Esophagus muscularis mucosa (tissue), 4 donors: ENCODE results near the gene PTMA. TPM values are rescaled to one million over a fixed set of nuclear protein-coding genes. Genes with fewer than 3 reads are reported as not detected.
A peak's percentile ranks its signal among the peaks of the same experiment; 100 is the strongest.

Source experiments
- DNase-seq: peaks from one replicate; pipeline ENCODE4 v3.0.0-alpha.2; 2017; ENCODE audit errors: extremely low spot score
- H3K27ac ChIP-seq, 4 donors: fragments of 200-600 bp; sonication (generic); replicated peaks in 1 of 4; 1 replicate in 3 of 4; 2 replicates in 1 of 4; pipeline ENCODE4 v1.5.1; 2016 to 2019; ENCODE audit warnings: mild to moderate bottlenecking in 1 of 4
- H3K27me3 ChIP-seq, 4 donors: fragments of 200-600 bp; sonication (generic); one replicate each; pipeline versions ENCODE4 v1.5.1 to v1.6.0; 2016 to 2019
- H3K36me3 ChIP-seq, 4 donors: fragments of 200-600 bp; sonication (generic); one replicate each; pipeline ENCODE4 v1.5.1; 2016 to 2019
- H3K4me1 ChIP-seq, 4 donors: fragments of 200-600 bp; sonication (generic); one replicate each; pipeline ENCODE4 v1.5.1; 2016 to 2019
- H3K4me3 ChIP-seq, 4 donors: fragments of 200-600 bp; sonication (generic); 1 replicate in 2 of 4; 2 replicates in 2 of 4; pipeline ENCODE4 v1.5.1; 2016 to 2019; ENCODE audit warnings: mild to moderate bottlenecking in 4 of 4, moderate library complexity in 1 of 4
- H3K9me3 ChIP-seq, 4 donors: fragments of 200-600 bp; sonication (generic); 1 replicate in 3 of 4; 2 replicates in 1 of 4; pipeline ENCODE4 v1.5.1; 2016 to 2019
- EP300 ChIP-seq: sonication (generic); formaldehyde crosslinking; IDR thresholded peaks from one replicate; pipeline ENCODE4 v1.6.1; 2017; ENCODE audit warnings: antibody characterized with exemption
- POLR2A ChIP-seq: fragments of 450-650 bp; IDR thresholded peaks from one replicate; pipeline ENCODE4 v1.6.1; 2017; ENCODE audit warnings: antibody characterized with exemption, moderate library complexity, mild to moderate bottlenecking, low read depth
- POLR2AphosphoS5 ChIP-seq, 2 donors: sonication (generic); formaldehyde crosslinking; IDR thresholded peaks; one replicate each; pipeline ENCODE4 v1.6.1; 2017; ENCODE audit warnings: antibody characterized with exemption in 2 of 2
- WGBS: methylation state at CpG from one replicate; pipeline ENCODE4 v1.1.5; 2018; 5-methylcytosine and 5-hydroxymethylcytosine counted together
- intact Hi-C: fragments of 100-400 bp; cut with DNase I; formaldehyde crosslinking; loops from one replicate; pipeline ENCODE4 v1.15.1; 2023
- total RNA-seq, 4 donors: library from RNA; depleted of rRNA; stranded (reverse); fragments of >200 nt; gene quantifications; one replicate each; pipeline versions ENCODE4 v1.1.0 to v1.2.1, GENCODE V29; 2016
- TF ChIP-seq, protein P1 (sequence below), 3 experiments: fragments of 200-600 bp in 2 of 3; fragments of 450-650 bp in 1 of 3; sonication (generic) in 2 of 3; IDR thresholded peaks; one replicate each; pipeline ENCODE4 v1.5.1; 2017 to 2019; ENCODE audit warnings: antibody characterized with exemption in 3 of 3, mild to moderate bottlenecking in 2 of 3, moderate library complexity in 1 of 3

Gene PTMA
- total RNA-seq, 4 donors from 2014 or later: 571 to 894 (median 806) TPM

DNA sequence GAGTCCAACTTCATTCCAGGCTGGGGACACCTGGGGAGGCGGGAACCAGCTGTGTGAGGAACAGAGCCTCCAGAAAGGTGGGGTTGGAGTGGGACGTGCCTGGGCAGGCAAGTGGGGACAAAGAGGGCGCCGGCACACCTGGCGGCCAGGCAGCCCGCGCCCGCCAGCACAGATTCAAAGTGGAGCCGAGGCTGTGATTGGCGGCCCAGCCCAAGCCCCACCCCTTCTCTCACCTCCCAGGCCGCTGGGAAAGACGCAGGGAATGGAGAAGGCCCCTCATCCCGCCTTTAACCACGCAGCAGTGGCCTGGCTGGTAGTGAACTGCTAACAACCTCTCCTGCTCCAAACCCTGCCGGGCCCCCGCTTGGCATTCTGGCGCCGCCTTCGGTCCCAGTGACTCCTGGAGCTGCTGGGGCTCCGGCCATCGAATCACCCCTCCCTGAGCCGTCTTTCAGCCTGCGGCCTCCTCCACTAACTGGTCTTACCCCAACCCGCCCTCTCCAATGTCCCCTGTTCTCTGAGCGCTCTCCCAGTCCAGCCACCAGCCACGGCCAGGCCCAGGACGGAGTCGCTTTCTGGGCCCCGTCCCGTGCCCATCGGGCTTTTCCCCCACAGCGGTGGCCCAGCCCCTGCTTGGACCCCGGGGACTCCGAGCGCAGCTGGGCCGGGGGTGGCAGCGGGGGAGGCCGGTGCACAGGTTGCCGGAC, 27.9 kb upstream of the PTMA start:
- 52% methylated on average over 34 of the region's 39 CpGs for WGBS
- DNase-seq: no peak
- Histone ChIP-seq H3K4me1 (peaks cover 13 to 45% (median 28%) of the 10 kb centered on the region in 4 donors), H3K9me3 (no peaks in the 10 kb centered on the region), H3K27ac (peak overlapping the region; percentile 82 to 90 (median 88)), H3K36me3 (no peaks in the 10 kb centered on the region), H3K27me3 (no peaks in the 10 kb centered on the region), H3K4me3 (peak overlapping the region; percentile 55 to 65 (median 57))
- intact Hi-C loops: no loop called here
- TF ChIP-seq EP300 (no peak), POLR2A (peak; percentile 4), POLR2AphosphoS5 (IDR thresholded peaks at IDR 0.05) (no peak)
- TF ChIP-seq, protein P1, sequence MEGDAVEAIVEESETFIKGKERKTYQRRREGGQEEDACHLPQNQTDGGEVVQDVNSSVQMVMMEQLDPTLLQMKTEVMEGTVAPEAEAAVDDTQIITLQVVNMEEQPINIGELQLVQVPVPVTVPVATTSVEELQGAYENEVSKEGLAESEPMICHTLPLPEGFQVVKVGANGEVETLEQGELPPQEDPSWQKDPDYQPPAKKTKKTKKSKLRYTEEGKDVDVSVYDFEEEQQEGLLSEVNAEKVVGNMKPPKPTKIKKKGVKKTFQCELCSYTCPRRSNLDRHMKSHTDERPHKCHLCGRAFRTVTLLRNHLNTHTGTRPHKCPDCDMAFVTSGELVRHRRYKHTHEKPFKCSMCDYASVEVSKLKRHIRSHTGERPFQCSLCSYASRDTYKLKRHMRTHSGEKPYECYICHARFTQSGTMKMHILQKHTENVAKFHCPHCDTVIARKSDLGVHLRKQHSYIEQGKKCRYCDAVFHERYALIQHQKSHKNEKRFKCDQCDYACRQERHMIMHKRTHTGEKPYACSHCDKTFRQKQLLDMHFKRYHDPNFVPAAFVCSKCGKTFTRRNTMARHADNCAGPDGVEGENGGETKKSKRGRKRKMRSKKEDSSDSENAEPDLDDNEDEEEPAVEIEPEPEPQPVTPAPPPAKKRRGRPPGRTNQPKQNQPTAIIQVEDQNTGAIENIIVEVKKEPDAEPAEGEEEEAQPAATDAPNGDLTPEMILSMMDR (IDR thresholded peaks at IDR 0.05): no peak

DNA sequence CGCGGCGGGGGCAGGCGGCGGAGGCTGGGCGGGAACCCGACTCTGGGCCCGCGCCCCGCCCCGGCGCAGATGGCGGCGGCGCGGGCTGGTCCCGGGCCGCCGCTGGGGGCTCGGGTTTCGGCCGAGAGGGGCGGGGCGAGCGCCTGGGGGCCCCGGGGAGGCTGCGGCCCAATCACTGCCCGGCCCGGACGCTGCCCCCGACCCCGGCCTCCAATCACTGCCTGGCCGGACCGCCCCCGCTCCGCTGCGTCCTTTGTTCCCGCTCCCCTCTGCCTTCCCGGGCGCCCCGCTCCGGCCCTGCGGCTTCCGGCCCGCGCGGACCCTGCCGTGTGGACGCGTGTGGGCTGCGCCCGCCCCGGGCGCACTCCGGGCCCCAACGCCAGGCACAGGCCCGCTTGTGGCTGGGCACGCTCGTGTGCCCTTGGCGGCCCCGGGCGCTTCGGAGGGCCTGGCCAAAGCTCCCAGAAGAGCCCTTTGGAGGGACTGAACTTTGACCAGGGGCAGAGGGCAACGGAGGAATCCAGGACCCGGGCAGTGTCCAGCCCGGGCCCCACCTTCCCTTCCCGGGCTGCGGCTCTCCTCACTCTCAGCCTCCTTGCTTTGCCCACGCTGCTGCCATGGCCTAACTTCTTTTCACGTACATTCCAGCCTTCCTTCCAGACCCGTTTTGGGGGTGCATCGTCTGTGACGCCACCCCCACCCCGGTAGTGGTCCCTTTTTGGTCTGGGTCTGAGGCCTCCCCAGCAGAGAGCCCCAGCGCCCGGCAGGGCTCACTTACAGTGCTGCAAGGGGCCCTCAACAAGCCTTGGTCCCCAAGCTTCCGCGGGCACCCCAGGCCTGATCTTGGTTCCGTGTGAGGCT, 27.1 kb upstream of the PTMA start:
- TF ChIP-seq POLR2A: no peak
- TF ChIP-seq POLR2AphosphoS5 (IDR thresholded peaks at IDR 0.05): peak; percentile 33 to 76
- TF ChIP-seq, protein P1 (IDR thresholded peaks at IDR 0.05): peak in 1 of 3 experiments; percentile 23
- peaks cover 12 to 45% (median 28%) of the 10 kb centered on the region in 4 donors for H3K4me1 ChIP-seq
- no peak for DNase-seq
- WGBS: 7% methylated on average over 51 of the region's 79 CpGs
- no peaks in the 10 kb centered on the region for H3K9me3 ChIP-seq
- no peaks in the 10 kb centered on the region for H3K36me3 ChIP-seq
- no peaks in the 10 kb centered on the region for H3K27me3 ChIP-seq
- peak overlapping the region; percentile 55 to 65 (median 57) for H3K4me3 ChIP-seq
- H3K27ac ChIP-seq: peak overlapping the region; percentile 82 to 90 (median 88)
- intact Hi-C loops: no loop called here

GRCh38 chr2:231682603-231683291, 25.6 kb upstream of the PTMA start:
- 85% methylated on average over 7 of the region's 11 CpGs for WGBS
- peaks cover 10 to 48% (median 30%) of the 10 kb centered on the region in 4 donors for H3K4me1 ChIP-seq
- intact Hi-C loops: no loop called here
- DNase-seq: no peak
- H3K36me3 ChIP-seq: no peaks in the 10 kb centered on the region
- no peak overlapping the region for H3K4me3 ChIP-seq
- no peak for TF ChIP-seq POLR2A
- TF ChIP-seq POLR2AphosphoS5 (IDR thresholded peaks at IDR 0.05): no peak
- no peak for TF ChIP-seq EP300
- TF ChIP-seq, protein P1 (IDR thresholded peaks at IDR 0.05): no peak
- no peaks in the 10 kb centered on the region for H3K27me3 ChIP-seq
- no peaks in the 10 kb centered on the region for H3K9me3 ChIP-seq
- H3K27ac ChIP-seq: peak overlapping the region in 2 of 4 donors; percentile 24 to 90

DNA sequence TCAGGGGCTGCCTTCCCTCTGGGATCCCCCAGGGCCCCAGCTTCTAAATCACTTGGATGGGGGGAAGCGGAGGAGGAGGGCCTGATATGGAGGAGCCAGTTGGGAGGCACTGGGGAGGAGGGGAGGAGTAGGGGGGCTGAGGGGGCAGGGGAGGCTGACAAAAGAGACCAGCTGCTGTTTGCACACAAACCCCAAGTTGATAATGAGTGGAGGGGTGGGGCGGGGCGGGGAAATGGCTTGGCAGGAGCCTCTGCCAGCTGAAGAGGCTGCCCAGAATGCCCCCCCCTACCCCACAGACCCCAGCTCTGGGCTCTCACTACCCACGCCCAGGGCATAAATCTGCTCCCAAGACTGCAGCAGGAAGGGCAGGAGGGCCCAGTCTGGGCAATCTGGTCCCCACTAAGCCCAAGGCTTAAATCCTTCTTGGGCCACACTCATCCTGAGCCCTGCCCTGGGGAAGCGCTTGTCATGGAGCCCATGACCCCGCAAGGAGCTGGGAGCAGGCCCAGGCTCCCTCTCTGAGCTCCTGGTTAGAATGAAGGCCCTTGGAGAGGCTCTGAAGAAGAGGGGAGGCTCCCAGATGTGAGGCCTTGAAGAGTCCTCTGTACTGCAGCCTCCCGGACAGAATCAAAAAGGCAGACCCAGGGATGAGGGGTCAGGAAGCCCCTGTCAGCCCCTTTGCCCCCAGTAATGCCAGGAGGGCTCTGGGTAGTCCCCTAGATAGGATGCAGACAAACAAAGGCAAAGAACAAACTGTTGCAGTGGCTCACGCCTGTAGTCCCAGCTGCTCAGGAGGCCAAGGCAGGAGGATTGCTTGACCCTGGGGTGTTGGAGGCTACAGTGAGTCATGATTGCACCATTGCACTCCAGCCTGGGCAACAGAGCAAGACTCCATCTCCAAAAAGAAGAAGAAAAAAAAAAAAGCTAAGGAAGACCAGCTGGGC, 24.8 kb upstream of the PTMA start:
- H3K27ac ChIP-seq: peak overlapping the region in 1 of 4 donors; percentile 24

More for the DNA sequence above, 24.8 kb upstream of the PTMA start:
- no peaks in the 10 kb centered on the region for H3K9me3 ChIP-seq
- H3K4me3 ChIP-seq: no peak overlapping the region
- H3K4me1 ChIP-seq: peaks cover 8 to 44% (median 27%) of the 10 kb centered on the region in 4 donors
- no peak for DNase-seq
- intact Hi-C loops: no loop called here
- 85% methylated on average over 5 of the region's 8 CpGs for WGBS
- H3K27me3 ChIP-seq: no peaks in the 10 kb centered on the region
- no peak for TF ChIP-seq POLR2AphosphoS5 (IDR thresholded peaks at IDR 0.05)
- TF ChIP-seq, protein P1 (IDR thresholded peaks at IDR 0.05): no peak
- TF ChIP-seq EP300: no peak
- no peak for TF ChIP-seq POLR2A
- H3K36me3 ChIP-seq: no peaks in the 10 kb centered on the region
